Effector memory CD4-positive, alpha-beta T cell (primary cell): ENCODE results near the gene DONSON.

ENCODE experiments used
- DNase-seq, 3 donors: peaks; one replicate each; pipeline ENCODE4 v3.0.0-alpha.2; 2020
- H3K27ac ChIP-seq: 2 replicates; pipeline ENCODE4 v1.7.0; 2013; ENCODE audit warnings: mild to moderate bottlenecking, low read length, moderate library complexity; ENCODE audit not compliant: insufficient read depth, poor library complexity, severe bottlenecking
- H3K27me3 ChIP-seq: replicated peaks from 2 replicates; pipeline ENCODE4 v1.7.0; 2013; ENCODE audit warnings: mild to moderate bottlenecking, low read length; ENCODE audit not compliant: insufficient read depth, control insufficient read depth, poor library complexity, severe bottlenecking
- H3K36me3 ChIP-seq: 2 replicates; pipeline ENCODE4 v1.7.0; 2013; ENCODE audit warnings: mild to moderate bottlenecking, low read length, moderate library complexity; ENCODE audit not compliant: control insufficient read depth, insufficient read depth
- H3K4me1 ChIP-seq: 2 replicates; pipeline ENCODE4 v1.7.0; 2013; ENCODE audit warnings: low read length, mild to moderate bottlenecking; ENCODE audit not compliant: control insufficient read depth, insufficient read depth, poor library complexity, severe bottlenecking
- H3K4me3 ChIP-seq: 2 replicates; pipeline ENCODE4 v1.7.0; 2013; ENCODE audit warnings: low read length, low read depth, mild to moderate bottlenecking; ENCODE audit not compliant: insufficient read depth, poor library complexity, severe bottlenecking
- H3K9me3 ChIP-seq: 2 replicates; pipeline ENCODE4 v1.7.0; 2013; ENCODE audit warnings: mild to moderate bottlenecking, low read length, moderate library complexity; ENCODE audit not compliant: control insufficient read depth

The DONSON gene

DNA sequence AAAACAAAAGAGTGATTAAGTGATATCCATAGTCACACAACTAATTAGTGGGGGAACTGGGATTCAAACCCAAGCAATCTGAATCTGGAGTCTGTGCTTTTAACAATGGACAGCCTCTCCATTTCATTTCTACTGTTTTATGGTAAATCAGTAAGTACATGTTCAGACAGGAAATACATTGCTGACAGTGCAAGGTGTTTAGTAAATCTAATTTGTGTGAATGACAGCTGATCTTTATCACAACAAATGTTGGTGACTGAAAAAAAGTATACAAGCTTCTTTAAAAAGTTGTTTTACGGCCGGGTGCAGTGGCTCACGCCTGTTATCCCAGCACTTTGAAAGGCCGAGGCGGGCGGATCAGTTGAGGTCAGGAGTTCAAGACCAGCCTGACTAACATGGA lies 20.6 kb downstream of the DONSON start:
- H3K4me1 ChIP-seq: peaks cover 4% of the 10 kb centered on the region
- H3K9me3 ChIP-seq: no peaks in the 10 kb centered on the region
- H3K27me3 ChIP-seq: no peaks in the 10 kb centered on the region
- no peak overlapping the region for H3K27ac ChIP-seq
- DNase-seq: no peak
- no peak overlapping the region for H3K4me3 ChIP-seq
- H3K36me3 ChIP-seq: peaks cover 33% of the 10 kb centered on the region

DNA sequence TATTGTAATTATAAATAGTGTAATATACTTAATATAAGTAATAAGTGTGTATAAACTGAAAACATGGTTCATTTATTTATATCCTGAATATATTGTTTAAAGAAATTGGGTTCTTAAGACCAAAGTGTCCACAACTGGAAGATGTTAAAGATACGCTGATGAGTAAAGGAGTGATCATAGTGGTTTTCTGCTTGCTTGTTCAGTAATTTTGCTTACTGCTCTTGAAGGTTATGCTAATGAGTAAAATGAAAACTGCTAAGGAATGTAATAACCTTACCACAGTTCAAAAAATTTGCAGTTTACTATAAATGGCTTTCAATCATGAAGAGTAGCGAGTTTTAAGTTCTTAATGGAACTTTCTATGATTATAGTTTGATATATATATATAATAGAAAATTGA lies 22.0 kb downstream of the DONSON start:
- H3K36me3 ChIP-seq: peaks cover 34% of the 10 kb centered on the region
- no peak overlapping the region for H3K4me3 ChIP-seq
- H3K9me3 ChIP-seq: no peaks in the 10 kb centered on the region
- H3K27ac ChIP-seq: no peak overlapping the region
- H3K4me1 ChIP-seq: peaks cover 4% of the 10 kb centered on the region
- no peaks in the 10 kb centered on the region for H3K27me3 ChIP-seq
- no peak for DNase-seq

DNA sequence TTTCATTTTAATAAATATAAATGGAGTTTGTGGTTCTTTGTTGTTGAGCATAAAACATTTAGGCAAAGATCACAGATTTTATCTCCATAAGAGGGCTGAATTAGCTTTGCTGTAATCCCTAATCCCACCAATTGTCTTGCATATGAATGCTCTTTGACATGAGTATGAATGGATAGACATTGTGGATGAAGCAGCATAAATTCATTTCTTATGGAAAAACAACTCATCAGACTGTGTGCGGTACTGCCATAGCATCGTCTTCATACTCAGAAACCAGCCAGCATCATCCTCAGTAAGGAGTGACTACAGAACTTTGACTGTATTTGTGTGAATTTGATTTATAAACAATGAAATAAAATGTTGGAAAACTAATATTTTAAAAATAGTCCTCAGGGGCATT lies 26.1 kb downstream of the DONSON start:
- no peaks in the 10 kb centered on the region for H3K9me3 ChIP-seq
- H3K27ac ChIP-seq: peak overlapping the region; percentile 11
- no peaks in the 10 kb centered on the region for H3K27me3 ChIP-seq
- no peak for DNase-seq
- no peak overlapping the region for H3K4me3 ChIP-seq
- H3K36me3 ChIP-seq: peaks cover 55% of the 10 kb centered on the region
- H3K4me1 ChIP-seq: peaks cover 4% of the 10 kb centered on the region

DNA sequence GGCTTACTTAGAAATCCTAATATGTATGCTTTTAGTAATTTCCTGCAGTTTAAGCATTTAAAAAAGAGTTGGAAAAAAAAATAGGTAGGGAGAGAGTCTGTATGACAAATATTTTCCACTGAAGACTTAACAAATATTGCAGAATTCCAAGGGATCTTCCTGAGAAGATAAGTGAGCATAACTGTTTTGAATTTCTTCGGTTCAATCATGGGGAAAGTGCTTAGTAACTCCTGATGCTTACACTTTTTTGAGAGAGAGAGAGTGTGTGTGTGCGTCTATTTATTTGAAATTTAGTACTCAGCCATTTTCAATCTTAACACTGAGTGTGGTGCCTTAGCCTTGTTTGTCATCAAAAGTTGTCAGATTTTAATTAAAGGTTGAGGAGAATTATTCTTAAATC lies 27.1 kb downstream of the DONSON start:
- Histone ChIP-seq H3K36me3 (peaks cover 55% of the 10 kb centered on the region), H3K27me3 (no peaks in the 10 kb centered on the region), H3K4me1 (peaks cover 3% of the 10 kb centered on the region), H3K9me3 (no peaks in the 10 kb centered on the region), H3K4me3 (no peak overlapping the region), H3K27ac (no peak overlapping the region)
- DNase-seq: no peak

DNA sequence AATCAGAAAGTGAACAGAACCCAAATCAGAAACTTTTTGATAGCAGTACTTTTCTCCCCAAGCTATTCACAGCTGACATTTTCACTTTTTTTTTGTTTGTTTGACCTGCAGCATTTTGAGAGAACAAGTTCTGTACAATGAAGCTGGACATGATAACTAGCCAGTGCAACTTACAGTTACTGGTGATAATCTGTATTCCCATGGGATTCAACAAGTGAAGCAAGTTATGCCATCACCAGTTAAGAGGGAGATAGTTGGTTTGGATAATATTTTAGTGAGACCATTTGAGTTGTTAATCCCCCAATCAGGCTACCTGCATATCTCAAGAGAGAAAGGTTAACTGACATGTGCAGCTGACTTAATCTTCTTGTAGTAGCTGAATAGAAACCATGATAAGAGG lies 27.5 kb downstream of the DONSON start:
- Histone ChIP-seq H3K36me3 (peaks cover 57% of the 10 kb centered on the region), H3K27ac (no peak overlapping the region)

DNA sequence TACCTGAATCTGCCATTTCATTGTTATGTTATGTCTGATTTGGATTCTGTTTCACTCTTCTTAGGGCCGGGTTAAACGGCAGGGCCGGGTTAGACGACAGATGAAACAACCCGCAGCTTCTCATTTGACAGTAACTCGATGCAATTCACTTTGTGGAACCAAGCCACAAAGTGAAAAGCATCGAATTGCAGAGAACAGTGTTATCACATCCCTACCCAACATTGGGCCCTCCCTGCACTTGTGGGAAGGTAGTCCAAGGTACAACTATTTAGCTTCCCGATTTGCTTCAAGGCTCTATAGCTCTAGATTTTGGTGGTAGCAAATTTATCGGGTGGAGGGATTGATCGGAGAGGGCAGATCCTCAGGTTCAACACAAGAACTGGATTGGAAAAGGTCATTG lies 28.7 kb downstream of the DONSON start:
- Histone ChIP-seq H3K27me3 (no peaks in the 10 kb centered on the region), H3K36me3 (peaks cover 67% of the 10 kb centered on the region), H3K4me1 (no peaks in the 10 kb centered on the region), H3K27ac (no peak overlapping the region), H3K9me3 (no peaks in the 10 kb centered on the region), H3K4me3 (no peak overlapping the region)
- DNase-seq: no peak

More for the DNA sequence above, 27.5 kb downstream of the DONSON start:
- Histone ChIP-seq H3K4me1 (no peaks in the 10 kb centered on the region), H3K4me3 (no peak overlapping the region), H3K27me3 (no peaks in the 10 kb centered on the region), H3K9me3 (no peaks in the 10 kb centered on the region)
- no peak for DNase-seq

DNA sequence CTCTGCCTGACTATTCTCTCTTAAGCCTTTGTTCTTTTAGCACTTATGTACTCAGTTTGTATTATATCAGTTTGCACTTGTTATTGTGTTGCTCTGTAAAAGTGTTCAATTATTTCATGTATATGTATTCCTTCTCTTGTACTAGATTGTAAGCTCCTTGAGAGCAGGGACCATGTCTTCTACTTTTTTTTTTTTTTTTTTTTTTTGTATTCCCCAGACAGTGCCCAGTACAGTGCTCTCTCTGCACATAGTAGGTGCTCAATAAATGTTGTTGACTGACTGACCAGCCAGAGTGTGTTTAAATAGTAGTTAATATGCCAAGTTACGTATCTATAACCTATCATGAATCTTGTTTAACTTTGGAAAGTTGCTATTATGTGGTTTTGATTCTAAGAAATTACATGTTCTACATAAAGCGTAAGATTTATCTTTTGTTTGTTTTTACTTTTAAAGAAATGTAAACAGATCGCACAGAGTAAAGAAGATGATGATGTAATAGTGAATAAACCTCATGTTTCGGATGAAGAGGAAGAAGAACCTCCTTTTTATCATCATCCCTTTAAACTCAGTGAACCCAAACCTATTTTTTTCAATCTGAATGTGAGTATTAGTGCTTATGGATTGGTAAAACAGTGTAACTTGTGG lies 29.6 kb downstream of the DONSON start:
- peaks cover 76% of the 10 kb centered on the region for H3K36me3 ChIP-seq
- H3K4me3 ChIP-seq: no peak overlapping the region
- no peaks in the 10 kb centered on the region for H3K4me1 ChIP-seq
- H3K27ac ChIP-seq: no peak overlapping the region
- DNase-seq: no peak
- H3K9me3 ChIP-seq: no peaks in the 10 kb centered on the region
- H3K27me3 ChIP-seq: no peaks in the 10 kb centered on the region

DNA sequence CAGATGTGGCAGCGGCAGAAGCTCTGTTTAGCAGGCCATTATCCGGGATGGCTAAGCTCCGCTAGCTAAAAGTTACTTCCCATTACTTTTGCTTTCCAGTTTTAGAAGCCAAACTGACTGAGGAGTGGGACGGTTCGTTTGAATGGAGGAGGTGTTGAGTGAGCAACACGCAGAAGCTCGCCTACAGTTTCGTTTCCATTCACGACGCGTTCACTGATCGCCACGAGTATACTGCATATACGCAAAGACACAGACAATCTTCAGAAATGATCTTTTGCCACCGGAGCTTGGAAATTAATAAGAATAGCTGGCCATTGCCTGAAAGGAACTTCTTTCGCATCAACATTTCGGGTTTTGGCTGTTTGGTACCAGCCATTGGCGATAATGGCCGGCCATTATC lies 31.0 kb downstream of the DONSON start:
- DNase-seq: no peak
- Histone ChIP-seq H3K27me3 (no peaks in the 10 kb centered on the region), H3K9me3 (no peaks in the 10 kb centered on the region), H3K4me3 (no peak overlapping the region), H3K36me3 (peaks cover 88% of the 10 kb centered on the region), H3K27ac (no peak overlapping the region), H3K4me1 (no peaks in the 10 kb centered on the region)

DNA sequence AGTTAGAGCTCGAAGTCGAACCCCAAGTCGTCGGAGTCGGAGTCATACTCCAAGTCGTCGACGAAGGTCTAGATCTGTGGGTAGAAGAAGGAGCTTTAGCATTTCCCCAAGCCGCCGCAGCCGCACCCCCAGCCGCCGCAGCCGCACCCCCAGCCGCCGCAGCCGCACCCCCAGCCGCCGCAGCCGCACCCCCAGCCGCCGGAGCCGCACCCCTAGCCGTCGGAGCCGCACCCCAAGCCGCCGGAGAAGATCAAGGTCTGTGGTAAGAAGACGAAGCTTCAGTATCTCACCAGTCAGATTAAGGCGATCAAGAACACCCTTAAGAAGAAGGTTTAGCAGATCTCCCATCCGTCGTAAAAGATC lies 33.5 kb downstream of the DONSON start:
- Histone ChIP-seq H3K4me3 (no peak overlapping the region), H3K4me1 (no peaks in the 10 kb centered on the region), H3K9me3 (no peaks in the 10 kb centered on the region), H3K36me3 (peaks cover 90% of the 10 kb centered on the region), H3K27ac (no peak overlapping the region), H3K27me3 (no peaks in the 10 kb centered on the region)
- DNase-seq: no peak

DNA sequence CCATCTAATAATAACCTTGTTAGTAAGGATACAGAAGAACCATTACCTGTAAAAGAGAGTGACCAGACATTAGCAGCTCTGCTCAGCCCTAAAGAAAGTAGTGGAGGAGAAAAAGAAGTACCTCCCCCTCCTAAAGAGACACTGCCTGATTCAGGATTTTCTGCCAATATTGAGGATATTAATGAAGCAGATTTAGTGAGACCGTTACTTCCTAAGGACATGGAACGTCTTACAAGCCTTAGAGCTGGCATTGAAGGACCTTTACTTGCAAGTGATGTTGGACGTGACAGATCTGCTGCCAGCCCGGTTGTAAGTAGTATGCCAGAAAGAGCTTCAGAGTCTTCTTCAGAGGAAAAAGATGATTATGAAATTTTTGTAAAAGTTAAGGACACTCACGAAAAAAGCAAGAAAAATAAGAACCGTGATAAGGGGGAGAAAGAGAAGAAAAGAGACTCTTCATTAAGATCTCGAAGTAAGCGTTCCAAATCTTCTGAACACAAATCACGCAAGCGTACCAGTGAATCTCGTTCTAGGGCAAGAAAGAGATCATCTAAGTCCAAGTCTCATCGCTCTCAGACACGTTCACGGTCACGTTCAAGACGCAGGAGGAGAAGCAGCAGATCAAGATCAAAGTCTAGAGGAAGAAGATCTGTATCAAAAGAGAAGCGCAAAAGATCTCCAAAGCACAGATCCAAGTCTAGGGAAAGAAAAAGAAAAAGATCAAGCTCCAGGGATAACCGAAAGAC lies 34.1 kb downstream of the DONSON start:
- Histone ChIP-seq H3K9me3 (no peaks in the 10 kb centered on the region), H3K4me1 (no peaks in the 10 kb centered on the region), H3K36me3 (peaks cover 90% of the 10 kb centered on the region), H3K27me3 (no peaks in the 10 kb centered on the region), H3K27ac (no peak overlapping the region), H3K4me3 (no peak overlapping the region)
- no peak for DNase-seq
